Head of caudate nucleus (tissue), 42 donors: ENCODE results near the gene MASP1.
A peak's percentile ranks its signal among the peaks of the same experiment; 100 is the strongest.
"Not testable (repeated sequence)": the region's sequence is repeated elsewhere in the genome, so short reads cannot be mapped to it uniquely, and the experiment has no call there.

Source experiments
- DNase-seq, 42 donors: peaks; one replicate each; pipeline versions ENCODE4 v3.0.0 to v3.0.0-alpha.2; 2020 to 2021; ENCODE audit warnings: mixed read lengths in 7 of 42
- intact Hi-C: fragments of 100-400 bp; cut with DNase I; formaldehyde crosslinking; loops from one replicate; pipeline ENCODE4 v1.15.0; 2022

The MASP1 gene

GRCh38 chr3:187209491-187209890 is 82.0 kb downstream of the MASP1 start:
- DNase-seq: no peak
- intact Hi-C loops: no loop called here

GRCh38 chr3:187208159-187208558 is 83.4 kb downstream of the MASP1 start:
- intact Hi-C loops: no loop called here
- DNase-seq: no peak

- no peak for DNase-seq
- intact Hi-C loops: no loop called here
Observed at GRCh38 chr3:187207624-187208023, 83.9 kb downstream of the MASP1 start.

GRCh38 chr3:187207062-187207461 is 84.5 kb downstream of the MASP1 start:
- intact Hi-C loops: no loop called here
- no peak for DNase-seq

- intact Hi-C loops: no loop called here
- no peak for DNase-seq
Observed at GRCh38 chr3:187205683-187206082, 85.9 kb downstream of the MASP1 start.

GRCh38 chr3:187199463-187200050 is 92.0 kb downstream of the MASP1 start:
- DNase-seq, intact Hi-C loops: not testable (repeated sequence)

GRCh38 chr3:187198490-187198889 is 93.0 kb downstream of the MASP1 start:
- DNase-seq: no peak
- intact Hi-C loops: no loop called here

GRCh38 chr3:187197335-187197649 is 94.2 kb downstream of the MASP1 start, which contains the start of gene RTP1:
Gene RTP1, plus strand, starts transcription at chr3:187197486. Its CDS starts 30 bp downstream, at chr3:187197516.
- DNase-seq: peak in 19 of 42 donors; percentile 14 to 59 (median 26)
- intact Hi-C loops: no loop called here

GRCh38 chr3:187196573-187197334 is 94.8 kb downstream of the MASP1 start:
- DNase-seq: peak in 3 of 42 donors; percentile 13 to 57 (median 55)
- intact Hi-C loops: no loop called here

- intact Hi-C loops: no loop called here
- DNase-seq: no peak
Observed at GRCh38 chr3:187193181-187193580, 98.4 kb downstream of the MASP1 start.

GRCh38 chr3:187191271-187191670 is 100.3 kb downstream of the MASP1 start:
- DNase-seq: no peak
- intact Hi-C loops: no loop called here

GRCh38 chr3:187188931-187189330 is 102.6 kb downstream of the MASP1 start:
- DNase-seq: no peak
- intact Hi-C loops: no loop called here

- intact Hi-C loops: no loop called here
- peak in 1 of 42 donors; percentile 4 for DNase-seq
Observed at GRCh38 chr3:187186801-187187421, 104.6 kb downstream of the MASP1 start.

GRCh38 chr3:187186375-187186774 is 105.2 kb downstream of the MASP1 start:
- intact Hi-C loops: no loop called here
- DNase-seq: no peak

- no peak for DNase-seq
- intact Hi-C loops: no loop called here
Observed at GRCh38 chr3:187185759-187186158, 105.8 kb downstream of the MASP1 start.
